Suprapubic skin (tissue), 4 donors: ENCODE results near the gene ST3GAL3.

Source experiments
- POLR2A ChIP-seq, 2 donors: fragments of 450-650 bp; IDR thresholded peaks; one replicate each; pipeline ENCODE4 v1.6.1; 2017; ENCODE audit warnings: antibody characterized with exemption in 2 of 2, mild to moderate bottlenecking in 2 of 2, moderate library complexity in 2 of 2
- POLR2AphosphoS5 ChIP-seq, 3 donors: sonication (generic); formaldehyde crosslinking; IDR thresholded peaks; one replicate each; pipeline ENCODE4 v1.6.1; 2017; ENCODE audit warnings: antibody characterized with exemption in 3 of 3

- TF ChIP-seq POLR2A (IDR thresholded peaks at IDR 0.05) (no peak), POLR2AphosphoS5 (IDR thresholded peaks at IDR 0.05) (no peak)
Observed at GRCh38 chr1:43796111-43796581, 88.8 kb downstream of the ST3GAL3 start.
